Measurements from ENCODE around the gene ETV7. TPM values are rescaled to one million over a fixed set of nuclear protein-coding genes. Genes with fewer than 3 reads are reported as not detected.

ETV7 gene
- total and polyA plus RNA-seq, 2 donors (not counting 1 experiment from before 2014, with no cell fraction given), result 0.40 to 1.5 TPM

DNA sequence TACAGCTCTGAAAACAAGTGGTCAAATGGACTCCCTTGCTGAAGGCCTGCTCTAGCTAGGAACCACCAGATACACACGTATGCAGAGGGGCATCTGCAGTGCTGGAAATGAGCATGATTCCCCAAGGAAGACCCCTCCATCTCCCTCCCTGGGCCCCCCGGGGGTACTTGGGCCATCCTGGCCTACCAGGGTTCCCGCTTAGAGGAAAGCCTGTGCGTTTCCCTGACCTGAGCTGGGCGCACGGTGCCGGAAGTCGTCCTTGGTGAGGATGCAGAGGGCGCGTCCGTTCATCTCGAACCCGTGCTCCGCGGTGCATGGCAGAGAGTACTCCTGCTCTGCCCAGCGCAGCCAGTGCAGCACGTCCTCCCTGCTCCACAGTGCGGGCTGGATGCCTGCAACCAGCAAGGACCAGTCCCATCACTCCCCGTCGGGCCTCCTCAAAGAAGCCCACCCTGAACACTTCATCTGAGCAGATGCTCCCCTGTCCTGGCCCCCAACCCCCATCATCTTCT lies 11.8 kb downstream of the ETV7 start:
- H3K4me2 ChIP-seq (ENCODE audit: extremely low read depth, insufficient read depth, low read length), result no peak overlapping the region
- H3K4me3 ChIP-seq (replicated peaks in 1 of 4; ENCODE audit: control extremely low read depth in 1 of 4, insufficient read depth in 1 of 4, low read depth in 3 of 4, low read length in 4 of 4), result no peak overlapping the region
- no peak for DNase-seq (ENCODE audit: low read depth in 2 of 2)
- H2AFZ ChIP-seq (ENCODE audit: low read length), result no peak overlapping the region
- H3K9ac ChIP-seq (ENCODE audit: insufficient read depth, low read length), result no peak overlapping the region
- no peak for TF ChIP-seq EZH2 (IDR thresholded peaks at IDR 0.05; ENCODE audit: low read length, missing control alignments)
- TF ChIP-seq, protein P1, sequence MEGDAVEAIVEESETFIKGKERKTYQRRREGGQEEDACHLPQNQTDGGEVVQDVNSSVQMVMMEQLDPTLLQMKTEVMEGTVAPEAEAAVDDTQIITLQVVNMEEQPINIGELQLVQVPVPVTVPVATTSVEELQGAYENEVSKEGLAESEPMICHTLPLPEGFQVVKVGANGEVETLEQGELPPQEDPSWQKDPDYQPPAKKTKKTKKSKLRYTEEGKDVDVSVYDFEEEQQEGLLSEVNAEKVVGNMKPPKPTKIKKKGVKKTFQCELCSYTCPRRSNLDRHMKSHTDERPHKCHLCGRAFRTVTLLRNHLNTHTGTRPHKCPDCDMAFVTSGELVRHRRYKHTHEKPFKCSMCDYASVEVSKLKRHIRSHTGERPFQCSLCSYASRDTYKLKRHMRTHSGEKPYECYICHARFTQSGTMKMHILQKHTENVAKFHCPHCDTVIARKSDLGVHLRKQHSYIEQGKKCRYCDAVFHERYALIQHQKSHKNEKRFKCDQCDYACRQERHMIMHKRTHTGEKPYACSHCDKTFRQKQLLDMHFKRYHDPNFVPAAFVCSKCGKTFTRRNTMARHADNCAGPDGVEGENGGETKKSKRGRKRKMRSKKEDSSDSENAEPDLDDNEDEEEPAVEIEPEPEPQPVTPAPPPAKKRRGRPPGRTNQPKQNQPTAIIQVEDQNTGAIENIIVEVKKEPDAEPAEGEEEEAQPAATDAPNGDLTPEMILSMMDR (conservative IDR thresholded peaks at IDR 0.05 in 1 of 2, IDR thresholded peaks at IDR 0.05 in 1 of 2; ENCODE audit: low read depth in 1 of 2, low read length in 2 of 2), result no peak
- H3K27ac ChIP-seq (ENCODE audit: insufficient read depth, low read length), result no peak overlapping the region
- no peaks in the 10 kb centered on the region for H4K20me1 ChIP-seq (ENCODE audit: control insufficient read depth, extremely low read depth, insufficient read depth, low read length)
- H3K4me1 ChIP-seq (ENCODE audit: control insufficient read depth, extremely low read depth, insufficient read depth, low read length), result no peaks in the 10 kb centered on the region
- H3K9me3 ChIP-seq (ENCODE audit: control insufficient read depth, insufficient read depth, low read depth, low read length), result no peaks in the 10 kb centered on the region
- no peaks in the 10 kb centered on the region for H3K79me2 ChIP-seq (ENCODE audit: control insufficient read depth, insufficient read depth, low read length)
- H3K36me3 ChIP-seq (ENCODE audit: control insufficient read depth, insufficient read depth, low read length), result no peaks in the 10 kb centered on the region
- H3K27me3 ChIP-seq (ENCODE audit: control insufficient read depth, insufficient read depth, low read length), result peaks cover 6% of the 10 kb centered on the region

- Histone ChIP-seq H3K4me3 (replicated peaks in 1 of 4; ENCODE audit: control extremely low read depth in 1 of 4, insufficient read depth in 1 of 4, low read depth in 3 of 4, low read length in 4 of 4) (no peak overlapping the region), H3K4me2 (ENCODE audit: extremely low read depth, insufficient read depth, low read length) (no peak overlapping the region), H2AFZ (ENCODE audit: low read length) (no peak overlapping the region), H3K27me3 (ENCODE audit: control insufficient read depth, insufficient read depth, low read length) (peaks cover 6% of the 10 kb centered on the region), H4K20me1 (ENCODE audit: control insufficient read depth, extremely low read depth, insufficient read depth, low read length) (no peaks in the 10 kb centered on the region), H3K27ac (ENCODE audit: insufficient read depth, low read length) (no peak overlapping the region), H3K4me1 (ENCODE audit: control insufficient read depth, extremely low read depth, insufficient read depth, low read length) (no peaks in the 10 kb centered on the region), H3K79me2 (ENCODE audit: control insufficient read depth, insufficient read depth, low read length) (no peaks in the 10 kb centered on the region), H3K36me3 (ENCODE audit: control insufficient read depth, insufficient read depth, low read length) (no peaks in the 10 kb centered on the region), H3K9ac (ENCODE audit: insufficient read depth, low read length) (no peak overlapping the region), H3K9me3 (ENCODE audit: control insufficient read depth, insufficient read depth, low read depth, low read length) (no peaks in the 10 kb centered on the region)
- TF ChIP-seq, protein P1 (conservative IDR thresholded peaks at IDR 0.05 in 1 of 2, IDR thresholded peaks at IDR 0.05 in 1 of 2; ENCODE audit: low read depth in 1 of 2, low read length in 2 of 2), result no peak
- no peak for TF ChIP-seq EZH2 (IDR thresholded peaks at IDR 0.05; ENCODE audit: low read length, missing control alignments)
- DNase-seq (ENCODE audit: low read depth in 2 of 2), result no peak
These were observed 12.5 kb downstream of the ETV7 start for GRCh38 chr6:36374972-36375371.

DNA sequence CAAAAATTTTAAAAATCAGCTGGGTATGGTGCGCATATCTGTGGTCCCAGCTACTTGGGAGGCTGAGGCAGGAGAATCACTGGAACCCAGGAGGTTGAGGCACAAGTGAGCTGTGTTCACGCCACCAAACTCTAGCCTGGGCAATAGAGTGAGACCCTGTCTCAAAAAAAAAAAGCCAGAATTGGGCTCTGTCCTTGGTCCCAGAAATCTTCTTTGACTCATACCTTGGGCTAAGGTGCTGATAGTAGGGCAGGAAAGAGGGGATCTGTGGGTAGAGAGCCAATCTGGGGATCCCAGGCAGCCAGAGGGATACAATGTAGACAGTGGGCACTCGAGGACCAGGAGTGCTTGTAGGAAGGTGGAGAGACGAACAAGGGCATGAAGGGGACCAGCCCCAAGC lies 13.3 kb downstream of the ETV7 start:
- no peaks in the 10 kb centered on the region for H3K79me2 ChIP-seq (ENCODE audit: control insufficient read depth, insufficient read depth, low read length)
- H3K27ac ChIP-seq (ENCODE audit: insufficient read depth, low read length), result no peak overlapping the region
- no peak for DNase-seq (ENCODE audit: low read depth in 2 of 2)
- H3K4me2 ChIP-seq (ENCODE audit: extremely low read depth, insufficient read depth, low read length), result no peak overlapping the region
- peaks cover 6% of the 10 kb centered on the region for H3K27me3 ChIP-seq (ENCODE audit: control insufficient read depth, insufficient read depth, low read length)
- H3K9me3 ChIP-seq (ENCODE audit: control insufficient read depth, insufficient read depth, low read depth, low read length), result no peaks in the 10 kb centered on the region
- no peak overlapping the region for H3K4me3 ChIP-seq (replicated peaks in 1 of 4; ENCODE audit: control extremely low read depth in 1 of 4, insufficient read depth in 1 of 4, low read depth in 3 of 4, low read length in 4 of 4)
- H2AFZ ChIP-seq (ENCODE audit: low read length), result no peak overlapping the region
- H4K20me1 ChIP-seq (ENCODE audit: control insufficient read depth, extremely low read depth, insufficient read depth, low read length), result no peaks in the 10 kb centered on the region
- no peaks in the 10 kb centered on the region for H3K4me1 ChIP-seq (ENCODE audit: control insufficient read depth, extremely low read depth, insufficient read depth, low read length)
- no peak overlapping the region for H3K9ac ChIP-seq (ENCODE audit: insufficient read depth, low read length)
- no peaks in the 10 kb centered on the region for H3K36me3 ChIP-seq (ENCODE audit: control insufficient read depth, insufficient read depth, low read length)
- TF ChIP-seq EZH2 (IDR thresholded peaks at IDR 0.05; ENCODE audit: low read length, missing control alignments), result no peak
- TF ChIP-seq, protein P1 (conservative IDR thresholded peaks at IDR 0.05 in 1 of 2, IDR thresholded peaks at IDR 0.05 in 1 of 2; ENCODE audit: low read depth in 1 of 2, low read length in 2 of 2), result no peak

All from fibroblast of lung (primary cell).